IMR-90 (cell line): ENCODE measurements around the gene DACT2.

Experiments used
- POLR2A ChIP-seq: IDR thresholded peaks from 2 replicates; pipeline ENCODE4 v1.6.1; 2012; ENCODE audit warnings: mild to moderate bottlenecking, low read depth, low read length
- TF ChIP-seq, protein P1 (sequence below): conservative IDR thresholded peaks from 2 replicates; pipeline ENCODE4 v1.5.1; 2012; ENCODE audit warnings: mild to moderate bottlenecking, low read depth, low read length, improper control_type of control experiment
- TF ChIP-seq, protein P2 (sequence below): fragments of 150-350 bp; IDR thresholded peaks from 2 replicates; pipeline ENCODE4 v1.6.1; 2016; ENCODE audit warnings: low read depth, mild to moderate bottlenecking, low read length, moderate library complexity, borderline replicate concordance

DNA sequence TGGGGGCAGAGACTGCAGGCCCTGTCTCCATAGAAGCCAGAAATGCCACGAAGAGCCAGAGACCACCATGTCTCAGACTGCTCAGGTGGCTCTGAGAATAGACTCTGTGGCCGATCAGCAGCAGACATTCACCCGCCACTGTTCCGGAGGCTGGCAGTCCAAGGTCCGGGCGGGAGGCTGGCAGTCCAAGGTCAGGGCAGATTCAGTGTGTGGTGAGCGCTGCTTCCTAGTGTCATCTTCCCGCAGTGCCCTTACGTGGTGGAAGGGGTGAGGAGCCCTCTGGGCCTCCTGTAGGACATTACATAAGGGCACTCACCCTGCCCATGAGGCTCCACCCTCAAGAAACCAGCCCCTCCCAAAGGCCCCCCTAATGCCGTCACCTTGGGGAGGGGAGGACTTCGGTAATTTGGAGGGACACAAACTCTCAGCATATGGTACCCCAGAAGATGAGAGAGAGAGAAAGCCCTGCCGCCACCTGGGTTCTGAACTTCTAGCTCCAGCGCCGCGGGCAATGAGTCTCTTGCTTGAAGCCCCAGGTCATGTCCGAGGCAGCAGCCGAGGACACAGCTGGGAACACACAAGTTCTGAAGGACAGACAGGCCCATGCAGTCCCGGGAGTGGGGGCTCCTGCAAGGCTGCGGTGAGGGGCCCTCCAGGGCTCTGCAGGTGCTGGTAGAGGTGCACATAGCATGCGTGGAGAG, 36.4 kb downstream of the DACT2 start:
- no peak for TF ChIP-seq POLR2A
- TF ChIP-seq, protein P1, sequence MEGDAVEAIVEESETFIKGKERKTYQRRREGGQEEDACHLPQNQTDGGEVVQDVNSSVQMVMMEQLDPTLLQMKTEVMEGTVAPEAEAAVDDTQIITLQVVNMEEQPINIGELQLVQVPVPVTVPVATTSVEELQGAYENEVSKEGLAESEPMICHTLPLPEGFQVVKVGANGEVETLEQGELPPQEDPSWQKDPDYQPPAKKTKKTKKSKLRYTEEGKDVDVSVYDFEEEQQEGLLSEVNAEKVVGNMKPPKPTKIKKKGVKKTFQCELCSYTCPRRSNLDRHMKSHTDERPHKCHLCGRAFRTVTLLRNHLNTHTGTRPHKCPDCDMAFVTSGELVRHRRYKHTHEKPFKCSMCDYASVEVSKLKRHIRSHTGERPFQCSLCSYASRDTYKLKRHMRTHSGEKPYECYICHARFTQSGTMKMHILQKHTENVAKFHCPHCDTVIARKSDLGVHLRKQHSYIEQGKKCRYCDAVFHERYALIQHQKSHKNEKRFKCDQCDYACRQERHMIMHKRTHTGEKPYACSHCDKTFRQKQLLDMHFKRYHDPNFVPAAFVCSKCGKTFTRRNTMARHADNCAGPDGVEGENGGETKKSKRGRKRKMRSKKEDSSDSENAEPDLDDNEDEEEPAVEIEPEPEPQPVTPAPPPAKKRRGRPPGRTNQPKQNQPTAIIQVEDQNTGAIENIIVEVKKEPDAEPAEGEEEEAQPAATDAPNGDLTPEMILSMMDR = no peak
- TF ChIP-seq, protein P2, sequence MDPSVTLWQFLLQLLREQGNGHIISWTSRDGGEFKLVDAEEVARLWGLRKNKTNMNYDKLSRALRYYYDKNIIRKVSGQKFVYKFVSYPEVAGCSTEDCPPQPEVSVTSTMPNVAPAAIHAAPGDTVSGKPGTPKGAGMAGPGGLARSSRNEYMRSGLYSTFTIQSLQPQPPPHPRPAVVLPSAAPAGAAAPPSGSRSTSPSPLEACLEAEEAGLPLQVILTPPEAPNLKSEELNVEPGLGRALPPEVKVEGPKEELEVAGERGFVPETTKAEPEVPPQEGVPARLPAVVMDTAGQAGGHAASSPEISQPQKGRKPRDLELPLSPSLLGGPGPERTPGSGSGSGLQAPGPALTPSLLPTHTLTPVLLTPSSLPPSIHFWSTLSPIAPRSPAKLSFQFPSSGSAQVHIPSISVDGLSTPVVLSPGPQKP = no peak
